Mesothelial cell of epicardium (in vitro differentiated cells): Measurements from ENCODE around the gene MUC20. TPM values are rescaled to one million over a fixed set of nuclear protein-coding genes. Genes with fewer than 3 reads are reported as not detected.

ENCODE experiments used
- DNase-seq, 2 experiments: peaks; one replicate each; pipeline ENCODE4 v3.0.0; 2021; ENCODE audit warnings: low spot score in 2 of 2; ENCODE audit not compliant: unreplicated experiment in 2 of 2
- H3K27ac Mint-ChIP-seq: 2 replicates; pipeline ENCODE4 v1.8.0; 2021; ENCODE audit warnings: mixed read lengths
- H3K27me3 Mint-ChIP-seq: 2 replicates; pipeline ENCODE4 v1.8.0; 2021; ENCODE audit warnings: low read depth, mixed read lengths
- H3K36me3 Mint-ChIP-seq: 2 replicates; pipeline ENCODE4 v1.8.0; 2021; ENCODE audit warnings: mixed read lengths
- H3K4me1 Mint-ChIP-seq: 2 replicates; pipeline ENCODE4 v1.8.0; 2021; ENCODE audit warnings: mixed read lengths
- H3K4me3 Mint-ChIP-seq: 2 replicates; pipeline ENCODE4 v1.8.0; 2021; ENCODE audit warnings: mild to moderate bottlenecking, moderate library complexity, mixed read lengths
- H3K9me3 Mint-ChIP-seq: 2 replicates; pipeline ENCODE4 v1.8.0; 2021; ENCODE audit warnings: mixed read lengths
- total RNA-seq: library from RNA; stranded (reverse); gene quantifications from 3 replicates; pipeline ENCODE4 v1.2.1, GENCODE V29; 2021
- TF ChIP-seq, protein P1 (sequence below): fragments of 200-600 bp; sonication (generic); IDR thresholded peaks from one replicate; pipeline ENCODE4 v1.5.0; 2021; ENCODE audit warnings: antibody characterized with exemption; ENCODE audit not compliant: unreplicated experiment

Gene MUC20
- total RNA-seq, 1 donor from 2014 or later, result 11.7 TPM

DNA sequence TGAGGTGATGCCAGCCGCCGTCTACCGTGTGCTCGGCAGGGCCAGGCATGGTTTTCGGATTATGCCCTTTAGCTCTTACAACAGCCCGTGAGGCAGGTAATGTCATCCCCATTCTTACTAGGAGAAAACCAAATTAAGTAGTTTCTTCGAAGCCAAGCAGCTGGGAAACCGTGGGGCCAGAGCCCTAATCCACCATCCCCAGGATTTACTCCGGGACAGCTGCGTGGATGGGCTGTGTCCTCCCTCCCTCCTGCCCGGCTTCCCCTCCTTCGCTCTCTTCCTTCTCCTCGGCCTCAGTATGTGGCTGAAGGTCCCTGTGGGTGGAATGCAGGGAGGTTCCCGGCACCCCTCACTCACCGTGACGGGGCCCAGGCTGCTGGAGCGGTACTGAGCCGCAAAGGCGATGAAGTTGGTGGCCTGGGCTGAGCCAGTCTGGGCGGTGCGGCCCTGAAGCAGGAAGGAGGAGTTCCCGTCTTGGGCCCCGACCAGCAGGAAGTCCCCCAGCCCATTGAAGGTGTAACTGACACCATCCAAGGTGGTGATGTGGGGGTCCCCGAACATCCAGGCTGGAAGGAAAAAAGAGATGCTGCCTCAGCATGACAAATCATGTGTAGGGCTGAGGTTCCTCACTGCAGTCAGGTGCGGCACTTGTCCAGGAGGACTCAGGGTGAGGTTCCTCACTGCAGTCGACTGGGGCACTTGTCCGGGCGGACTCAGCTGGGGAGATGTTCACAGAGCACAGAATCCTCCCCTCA is 42.5 kb downstream of the MUC20 start:
- Mint-ChIP-seq H3K27ac (no peak overlapping the region), H3K4me1 (no peaks in the 10 kb centered on the region), H3K36me3 (no peaks in the 10 kb centered on the region), H3K27me3 (no peaks in the 10 kb centered on the region), H3K9me3 (no peaks in the 10 kb centered on the region), H3K4me3 (no peak overlapping the region)
- TF ChIP-seq, protein P1, sequence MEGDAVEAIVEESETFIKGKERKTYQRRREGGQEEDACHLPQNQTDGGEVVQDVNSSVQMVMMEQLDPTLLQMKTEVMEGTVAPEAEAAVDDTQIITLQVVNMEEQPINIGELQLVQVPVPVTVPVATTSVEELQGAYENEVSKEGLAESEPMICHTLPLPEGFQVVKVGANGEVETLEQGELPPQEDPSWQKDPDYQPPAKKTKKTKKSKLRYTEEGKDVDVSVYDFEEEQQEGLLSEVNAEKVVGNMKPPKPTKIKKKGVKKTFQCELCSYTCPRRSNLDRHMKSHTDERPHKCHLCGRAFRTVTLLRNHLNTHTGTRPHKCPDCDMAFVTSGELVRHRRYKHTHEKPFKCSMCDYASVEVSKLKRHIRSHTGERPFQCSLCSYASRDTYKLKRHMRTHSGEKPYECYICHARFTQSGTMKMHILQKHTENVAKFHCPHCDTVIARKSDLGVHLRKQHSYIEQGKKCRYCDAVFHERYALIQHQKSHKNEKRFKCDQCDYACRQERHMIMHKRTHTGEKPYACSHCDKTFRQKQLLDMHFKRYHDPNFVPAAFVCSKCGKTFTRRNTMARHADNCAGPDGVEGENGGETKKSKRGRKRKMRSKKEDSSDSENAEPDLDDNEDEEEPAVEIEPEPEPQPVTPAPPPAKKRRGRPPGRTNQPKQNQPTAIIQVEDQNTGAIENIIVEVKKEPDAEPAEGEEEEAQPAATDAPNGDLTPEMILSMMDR, result no peak
- DNase-seq, result no peak

- no peak for DNase-seq
- H3K36me3 Mint-ChIP-seq, result no peaks in the 10 kb centered on the region
- H3K27ac Mint-ChIP-seq, result no peak overlapping the region
- no peaks in the 10 kb centered on the region for H3K4me1 Mint-ChIP-seq
- TF ChIP-seq, protein P1, result no peak
- H3K4me3 Mint-ChIP-seq, result no peak overlapping the region
- H3K9me3 Mint-ChIP-seq, result no peaks in the 10 kb centered on the region
- no peaks in the 10 kb centered on the region for H3K27me3 Mint-ChIP-seq
Observed at GRCh38 chr3:195763843-195764825, 43.4 kb downstream of the MUC20 start.

- no peak overlapping the region for H3K4me3 Mint-ChIP-seq
- H3K9me3 Mint-ChIP-seq, result no peaks in the 10 kb centered on the region
- H3K36me3 Mint-ChIP-seq, result no peaks in the 10 kb centered on the region
- no peaks in the 10 kb centered on the region for H3K27me3 Mint-ChIP-seq
- no peak for DNase-seq
- TF ChIP-seq, protein P1, result no peak
- no peak overlapping the region for H3K27ac Mint-ChIP-seq
- no peaks in the 10 kb centered on the region for H3K4me1 Mint-ChIP-seq
Observed at GRCh38 chr3:195764961-195765706, 44.4 kb downstream of the MUC20 start.

- no peak overlapping the region for H3K4me3 Mint-ChIP-seq
- no peak for DNase-seq
- H3K9me3 Mint-ChIP-seq, result no peaks in the 10 kb centered on the region
- H3K36me3 Mint-ChIP-seq, result no peaks in the 10 kb centered on the region
- H3K27me3 Mint-ChIP-seq, result no peaks in the 10 kb centered on the region
- H3K27ac Mint-ChIP-seq, result no peak overlapping the region
- H3K4me1 Mint-ChIP-seq, result no peaks in the 10 kb centered on the region
- TF ChIP-seq, protein P1, result no peak
Observed at GRCh38 chr3:195766671-195767070, 45.9 kb downstream of the MUC20 start.

DNA sequence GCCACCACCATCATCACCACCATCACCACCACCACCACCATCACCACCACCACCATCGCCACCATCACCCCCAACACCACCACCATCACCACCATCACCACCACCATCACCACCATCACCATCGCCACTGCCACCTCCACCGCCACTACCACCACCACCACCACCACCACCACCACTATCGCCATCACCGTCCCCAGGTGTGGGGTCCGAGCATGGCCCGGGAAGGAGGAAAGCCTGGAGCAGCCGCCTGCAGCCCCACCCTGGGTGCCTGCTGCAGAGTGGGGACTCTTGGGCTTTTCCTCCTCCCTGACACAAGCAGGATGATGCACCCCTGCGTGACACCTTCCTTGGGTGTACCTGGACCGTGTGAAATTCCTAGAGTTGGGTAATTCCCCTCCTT is 47.0 kb downstream of the MUC20 start:
- Mint-ChIP-seq H3K36me3 (no peaks in the 10 kb centered on the region), H3K4me1 (no peaks in the 10 kb centered on the region), H3K9me3 (no peaks in the 10 kb centered on the region), H3K4me3 (no peak overlapping the region), H3K27ac (no peak overlapping the region), H3K27me3 (no peaks in the 10 kb centered on the region)
- TF ChIP-seq, protein P1, result no peak
- no peak for DNase-seq
